ENCODE data around the gene CCNQ.

The CCNQ gene

DNA sequence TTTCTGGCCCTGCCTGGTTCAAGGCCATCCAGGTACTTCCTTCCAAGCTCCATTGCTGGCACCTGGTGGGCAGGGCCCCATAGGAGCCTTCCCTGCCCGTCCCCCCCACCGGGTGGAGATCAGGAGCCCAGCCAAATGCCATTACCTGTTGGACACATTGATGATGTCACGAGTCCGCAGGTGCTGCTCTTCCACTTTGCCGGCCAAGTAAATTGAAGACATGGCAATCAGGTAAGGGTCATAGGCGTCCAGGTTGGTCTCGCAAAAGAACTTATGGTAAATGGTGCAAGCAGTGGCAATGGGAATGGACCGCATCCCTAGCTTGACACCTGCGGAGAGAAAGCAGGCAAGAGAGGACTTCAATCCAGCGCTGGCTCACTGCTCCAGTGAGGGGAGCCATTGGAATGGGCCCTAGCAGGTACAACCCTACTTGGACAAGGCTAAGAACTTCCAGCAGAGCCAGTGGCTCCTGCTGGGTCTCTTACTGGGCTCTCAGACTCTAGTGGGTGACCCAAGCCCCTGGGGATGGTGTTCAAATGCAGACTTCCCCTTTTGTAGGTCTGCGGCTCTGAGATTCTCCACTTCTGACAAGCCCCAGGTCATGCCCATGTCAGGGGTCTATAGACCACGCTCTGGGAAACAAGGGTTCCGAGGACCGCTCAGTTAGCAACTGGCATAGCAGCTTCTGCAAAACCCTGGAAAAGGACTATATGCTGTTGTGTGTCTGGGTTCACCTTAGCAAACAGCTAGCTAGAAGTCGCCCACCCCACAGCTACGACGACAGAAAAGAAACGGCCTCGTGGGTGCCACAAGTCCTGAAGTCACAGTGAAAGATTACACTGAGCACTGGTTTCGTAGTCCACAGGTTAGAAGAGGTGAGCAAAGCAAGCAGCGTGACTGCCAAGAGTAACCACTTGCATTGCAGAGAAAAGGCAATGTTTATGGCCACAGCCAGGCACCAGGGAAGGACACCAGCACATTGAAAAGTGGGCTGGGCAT is 2.8 kb downstream of the CCNQ start:
- no peak for DNase-seq (ENCODE audit: low read depth)

- DNase-seq (ENCODE audit: low read depth), result no peak
Measured at GRCh38 chrX:153595387-153595786, 3.6 kb downstream of the CCNQ start.

DNA sequence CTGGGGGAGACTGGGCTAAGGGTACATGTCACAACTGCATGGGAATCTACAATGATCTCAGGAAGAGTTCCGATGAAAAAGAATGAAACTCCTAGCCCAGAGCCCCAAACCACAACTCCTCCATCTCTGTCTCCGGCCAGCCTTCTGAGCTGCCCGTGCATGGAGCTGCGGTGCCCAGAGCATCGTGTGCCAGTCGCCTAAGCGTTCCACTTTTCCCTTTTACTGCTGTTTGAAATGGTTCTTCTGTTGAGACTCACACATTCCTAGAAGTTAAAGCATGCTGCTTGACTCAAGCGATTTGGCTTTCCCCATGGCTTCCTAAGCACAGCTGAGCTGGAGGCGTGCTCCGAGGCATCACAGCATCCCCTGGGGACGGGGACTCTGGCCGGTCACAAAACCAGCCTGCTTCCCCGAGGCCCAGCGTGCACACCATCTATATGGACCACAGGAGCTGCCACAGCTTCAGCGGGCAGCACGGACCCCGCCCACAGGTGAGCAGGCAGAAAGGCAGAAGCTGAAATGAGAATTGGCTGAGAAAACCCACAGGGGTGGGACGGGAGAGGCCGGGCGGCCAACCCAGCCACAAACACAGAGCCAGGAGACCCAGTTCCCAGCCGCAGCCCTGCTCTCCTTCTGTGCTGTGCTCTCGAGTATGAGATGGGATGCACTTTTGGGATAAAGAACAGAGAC is 5.0 kb downstream of the CCNQ start:
- no peak for DNase-seq (ENCODE audit: low read depth)

- DNase-seq (ENCODE audit: low read depth), result no peak
Measured at GRCh38 chrX:153592966-153593688, 5.8 kb downstream of the CCNQ start.

- no peak for DNase-seq (ENCODE audit: low read depth)
Measured at GRCh38 chrX:153592091-153592833, 6.7 kb downstream of the CCNQ start.

DNA sequence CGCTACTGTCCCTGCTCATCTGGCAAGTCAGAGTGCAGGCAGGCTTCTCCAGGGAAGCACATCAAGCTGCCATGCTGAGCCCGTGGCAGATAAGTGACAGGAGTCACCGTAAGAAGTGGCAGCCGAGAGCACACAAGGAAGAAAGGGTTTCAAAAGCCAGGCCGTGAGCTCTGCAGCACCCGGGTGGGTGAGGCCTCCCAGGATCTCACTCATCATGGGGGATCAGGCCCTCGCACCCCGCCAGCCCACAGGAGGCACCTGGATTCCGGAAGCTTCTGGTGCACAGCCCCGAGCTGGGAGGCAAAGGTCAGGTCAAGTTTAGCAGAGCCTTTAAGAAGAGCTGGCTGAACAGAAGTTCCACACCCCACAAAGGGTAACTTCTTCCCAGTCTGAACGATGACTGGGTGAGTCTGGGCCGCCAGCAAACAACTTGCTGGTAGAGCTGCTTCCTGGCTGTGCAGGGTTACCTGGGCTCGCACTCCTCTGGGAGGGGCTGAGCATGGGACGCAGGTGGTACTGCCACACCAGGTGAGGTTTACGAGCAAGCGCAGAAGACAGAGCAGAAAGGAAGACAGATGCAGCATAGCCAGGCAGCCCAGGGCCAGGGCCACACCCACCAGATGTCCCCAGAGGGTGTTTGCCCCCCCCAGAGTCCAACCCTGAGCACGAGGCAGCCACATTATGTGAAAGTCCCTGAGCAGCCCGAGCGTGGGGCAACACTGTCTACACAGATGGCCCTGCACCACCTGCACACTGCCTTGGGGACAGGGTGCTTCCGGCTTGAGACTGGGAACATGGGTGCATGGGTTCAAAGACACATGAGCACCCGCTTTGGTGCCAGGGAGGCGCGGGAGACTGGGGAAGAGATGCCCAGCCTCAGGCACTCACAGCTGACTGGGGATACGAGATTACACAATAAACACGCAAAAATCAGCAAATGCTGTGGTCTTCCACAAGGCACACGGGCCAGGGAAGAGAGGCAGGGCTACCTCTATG is 7.7 kb downstream of the CCNQ start:
- no peak for DNase-seq (ENCODE audit: low read depth)

DNA sequence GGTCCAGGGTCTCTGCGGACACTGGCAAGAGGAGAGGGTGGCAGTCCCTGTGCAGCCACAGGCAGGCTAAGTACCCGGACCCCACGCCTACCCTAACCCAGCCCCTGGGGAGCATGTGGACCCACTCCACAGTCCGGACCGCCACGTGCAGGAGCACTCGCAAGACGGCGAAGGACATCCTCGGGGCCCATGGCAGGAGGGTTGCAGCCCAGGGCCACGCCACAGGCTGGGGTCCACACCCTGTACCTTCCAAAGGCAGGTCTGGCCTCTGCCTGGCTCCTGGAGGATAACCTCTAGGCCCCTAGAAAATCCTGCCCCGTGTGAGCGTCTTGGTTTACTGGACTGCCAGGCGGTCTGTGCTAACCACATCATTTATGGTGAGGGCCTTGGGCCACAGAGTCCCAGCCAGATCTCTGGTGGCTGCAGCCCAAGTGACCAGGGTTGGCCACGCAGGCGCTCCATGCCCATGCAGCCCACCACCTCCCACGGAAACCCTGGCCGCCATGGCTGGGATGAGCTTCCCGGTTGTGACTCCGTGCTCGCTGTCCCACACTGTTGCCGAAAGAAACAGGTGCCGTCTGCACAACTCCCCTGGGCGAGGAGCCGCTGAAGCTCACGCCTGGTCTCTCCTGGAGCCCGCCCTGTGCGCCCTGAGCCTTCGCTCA is 10.0 kb downstream of the CCNQ start:
- no peak for DNase-seq (ENCODE audit: low read depth)

- DNase-seq (ENCODE audit: low read depth), result no peak
Measured at GRCh38 chrX:153588021-153588781, 10.7 kb downstream of the CCNQ start.

DNA sequence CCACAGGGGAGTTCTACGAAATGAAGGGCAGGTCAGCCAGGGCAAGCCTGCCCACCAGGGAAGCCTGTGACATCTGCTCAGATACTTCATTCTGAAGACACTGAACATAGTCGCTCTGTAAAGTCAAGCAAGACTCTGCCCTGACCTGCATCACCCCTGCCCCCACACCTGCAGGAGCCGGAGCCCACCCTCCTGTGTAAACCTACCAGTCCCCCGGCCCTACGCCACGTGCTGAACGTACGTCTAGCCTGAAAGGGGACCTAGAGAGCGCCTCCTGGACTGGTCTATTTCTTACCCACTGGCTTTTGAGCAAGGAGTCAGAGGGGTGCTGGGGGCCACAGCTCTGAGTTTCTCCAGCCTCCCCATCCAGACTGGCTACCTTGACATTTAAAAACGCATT is 11.6 kb downstream of the CCNQ start:
- DNase-seq (ENCODE audit: low read depth), result no peak

DNA sequence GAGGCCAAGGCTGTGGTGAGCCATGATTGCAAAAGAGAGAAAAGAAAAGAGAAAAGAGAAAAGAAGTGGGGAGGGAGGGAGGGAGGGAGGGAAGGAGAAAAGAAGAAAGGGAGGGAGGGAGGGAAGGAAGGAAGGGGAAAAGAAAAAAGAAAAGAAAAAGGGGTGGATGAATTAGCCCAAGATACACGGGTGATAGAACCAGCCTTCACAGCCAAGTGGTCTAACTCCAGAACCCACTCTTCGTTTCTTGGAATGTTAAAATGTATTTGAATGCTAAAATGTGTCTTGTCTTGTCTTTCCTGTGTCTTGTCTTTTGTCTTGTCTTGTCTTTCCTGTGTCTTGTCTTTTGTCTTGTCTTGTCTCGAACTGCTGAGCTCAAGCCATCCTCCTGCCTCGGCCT is 13.1 kb downstream of the CCNQ start:
- no peak for DNase-seq (ENCODE audit: low read depth)

GRCh38 chrX:153583433-153583832 is 15.5 kb downstream of the CCNQ start:
- no peak for DNase-seq (ENCODE audit: low read depth)

- no peak for DNase-seq (ENCODE audit: low read depth)
Measured at GRCh38 chrX:153582896-153583295, 16.0 kb downstream of the CCNQ start.

DNA sequence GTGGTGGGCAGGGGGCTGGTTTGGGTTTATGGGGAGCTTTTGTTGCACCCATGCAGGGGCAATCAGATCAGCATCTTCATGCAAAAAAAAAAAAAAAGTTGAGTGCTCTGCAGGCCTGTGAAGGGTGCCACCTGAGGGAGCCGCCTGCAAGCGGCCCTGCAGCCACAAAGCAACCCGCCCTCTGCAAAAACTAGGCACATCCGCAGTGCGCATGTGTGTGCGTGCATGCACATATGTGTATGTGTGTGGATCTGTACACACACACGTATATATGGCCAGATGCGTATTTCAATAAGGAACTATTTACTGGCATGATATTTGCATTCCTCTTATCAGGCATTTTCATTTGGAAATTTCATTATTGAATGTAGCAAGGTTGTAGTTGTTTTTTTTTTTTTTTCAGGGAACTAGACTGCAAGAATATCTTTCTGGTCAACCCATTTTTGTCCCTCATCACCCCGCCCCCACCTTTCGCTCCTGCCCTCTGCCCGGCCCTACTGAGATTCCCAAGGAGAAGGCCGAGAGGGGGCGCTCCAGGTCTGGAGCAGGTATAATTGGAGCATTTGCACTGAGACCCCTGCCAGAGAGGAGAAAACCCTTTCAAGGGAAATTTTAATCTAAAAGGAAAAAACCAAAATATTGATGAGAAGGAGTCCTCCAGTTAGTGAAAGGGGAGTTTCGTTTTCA is 18.1 kb downstream of the CCNQ start:
- no peak for DNase-seq (ENCODE audit: low read depth)

DNA sequence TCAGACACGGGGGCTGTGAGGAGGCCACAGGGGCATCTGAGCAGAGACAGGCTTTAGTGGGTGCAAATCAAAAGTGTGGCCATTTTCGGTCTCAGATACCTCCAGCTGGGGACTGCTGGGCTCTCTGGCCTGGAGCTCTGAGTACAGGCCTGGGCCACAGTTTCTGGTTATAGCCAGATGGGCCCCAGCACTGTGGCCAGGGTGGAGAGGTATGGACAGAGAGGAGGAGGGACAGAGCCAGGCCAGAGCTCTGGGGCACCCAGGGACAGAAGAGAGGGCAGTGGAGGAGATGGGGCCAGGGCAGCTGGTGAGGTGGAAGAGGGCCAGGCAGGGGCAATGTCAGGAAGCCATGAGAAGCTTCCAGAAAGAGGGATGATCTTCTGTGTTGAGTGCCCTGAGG is 20.1 kb downstream of the CCNQ start:
- no peak for DNase-seq (ENCODE audit: low read depth)

DNA sequence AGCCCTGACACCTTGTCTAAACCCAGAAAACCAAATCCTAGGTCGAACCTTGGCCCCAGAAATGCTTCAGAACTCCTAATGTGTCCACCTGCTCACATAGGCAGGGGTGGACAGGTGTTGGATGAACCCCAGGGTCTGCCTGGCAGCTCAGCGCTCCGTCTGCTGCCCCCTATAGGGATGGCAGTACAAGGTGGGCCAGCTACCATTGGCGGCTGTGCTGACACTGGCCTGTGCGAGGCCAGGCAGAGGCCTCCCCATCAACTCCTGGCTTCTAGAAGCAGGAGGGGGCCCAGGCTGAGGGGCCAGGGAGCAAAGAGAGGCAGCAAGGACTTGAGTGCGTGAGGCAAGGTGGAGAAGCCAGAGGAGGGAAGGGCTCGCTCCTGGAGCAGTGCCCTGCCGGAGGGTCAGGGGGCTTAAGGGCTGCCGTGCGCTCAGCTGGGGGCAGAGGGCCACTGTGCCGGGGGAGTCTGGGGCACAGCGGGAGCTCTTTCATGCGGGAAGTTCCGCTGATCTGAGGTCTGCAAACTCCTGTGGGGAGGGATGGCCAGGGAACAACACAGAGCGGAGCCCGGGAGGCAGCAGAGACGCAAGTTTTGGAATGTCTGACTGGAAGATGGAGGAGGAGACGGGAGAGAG is 20.6 kb downstream of the CCNQ start:
- no peak for DNase-seq (ENCODE audit: low read depth)

DNA sequence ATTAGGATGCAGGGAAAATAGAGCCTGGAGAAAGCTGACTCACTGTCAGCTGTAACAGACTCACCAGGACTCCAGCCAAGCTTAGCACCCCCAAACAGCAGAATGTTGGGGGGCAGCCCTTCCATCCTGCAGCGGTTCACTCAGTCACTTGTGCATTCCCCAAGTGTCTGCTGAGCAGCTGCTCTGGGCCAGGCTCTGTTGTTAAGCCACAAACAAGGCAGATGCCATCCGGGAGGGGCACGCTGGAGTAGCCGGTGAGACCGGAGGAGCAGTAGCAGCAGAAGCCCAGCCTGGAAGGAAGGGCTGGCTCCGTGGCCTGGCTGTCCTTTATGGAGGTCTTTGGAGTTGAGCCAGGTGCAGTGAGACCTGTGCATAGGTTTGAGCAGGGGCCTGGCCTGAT is 22.0 kb downstream of the CCNQ start:
- no peak for DNase-seq (ENCODE audit: low read depth)

- DNase-seq (ENCODE audit: low read depth), result no peak
Measured at GRCh38 chrX:153576239-153576870, 22.6 kb downstream of the CCNQ start.

GRCh38 chrX:153573984-153574383 is 25.0 kb downstream of the CCNQ start:
- no peak for DNase-seq (ENCODE audit: low read depth)
